ENCODE data around the gene ZBTB32.

The ZBTB32 gene

GRCh38 chr19:35743640-35744429 is 39.5 kb downstream of the ZBTB32 start:
- intact Hi-C loops (cut with DNase I): loop anchor here (2.0 to 10.0 kb wide), 2 partner anchors 27 to 191 kb away; partner anchors contain the start of gene LRFN3
- no peak for DNase-seq

- intact Hi-C loops (cut with DNase I): loop anchor here (2.0 to 10.0 kb wide), 2 partner anchors 28 to 190 kb away; partner anchors contain the start of gene LRFN3
- peak; percentile 90 to 99 (median 98) for DNase-seq
These were observed 40.3 kb downstream of the ZBTB32 start for GRCh38 chr19:35744430-35745327.

- intact Hi-C loops (cut with DNase I): loop anchor here (2.0 to 10.0 kb wide), 2 partner anchors 29 to 189 kb away; partner anchors contain the start of gene LRFN3
- DNase-seq: peak; percentile 95 to 99 (median 98)
These were observed 41.1 kb downstream of the ZBTB32 start, which contains the start of the genes PSENEN and U2AF1L4 for GRCh38 chr19:35745328-35746086. Gene PSENEN, plus strand, starts transcription at chr19:35745651. Its CDS starts 280 bp downstream, at chr19:35745931. Gene U2AF1L4, minus strand, starts transcription at chr19:35745418. Its CDS starts 27 bp downstream, at chr19:35745391.

GRCh38 chr19:35746087-35746462 is 41.7 kb downstream of the ZBTB32 start:
- DNase-seq: no peak
- intact Hi-C loops (cut with DNase I): loop anchor here (10.0 kb wide), 1 partner anchor 189 kb away; the partner anchor contains the start of gene LRFN3

- intact Hi-C loops (cut with DNase I): loop anchor here (10.0 kb wide), 1 partner anchor 188 kb away; the partner anchor contains the start of gene LRFN3
These were observed 42.2 kb downstream of the ZBTB32 start for GRCh38 chr19:35746531-35746930.

GRCh38 chr19:35748106-35749020 is 44.0 kb downstream of the ZBTB32 start, which contains the start of gene LIN37:
Gene LIN37, plus strand, starts transcription at chr19:35748576. Its CDS starts 149 bp downstream, at chr19:35748725.
- intact Hi-C loops (cut with DNase I): loop anchor here (10.0 kb wide), 1 partner anchor 186 kb away; the partner anchor contains the start of gene LRFN3
- DNase-seq: peak; percentile 97 to 100 (median 100)

More at GRCh38 chr19:35746531-35746930, 42.2 kb downstream of the ZBTB32 start:
- no peak for DNase-seq

GRCh38 chr19:35750167-35750566 is 45.8 kb downstream of the ZBTB32 start:
- intact Hi-C loops (cut with DNase I): no loop called here

GRCh38 chr19:35751839-35752745 is 47.7 kb downstream of the ZBTB32 start:
- intact Hi-C loops (cut with DNase I): no loop called here
- DNase-seq: no peak

More at GRCh38 chr19:35750167-35750566, 45.8 kb downstream of the ZBTB32 start:
- DNase-seq: no peak

- intact Hi-C loops (cut with DNase I): no loop called here
- DNase-seq: no peak
These were observed 48.5 kb downstream of the ZBTB32 start for GRCh38 chr19:35752746-35753350.

GRCh38 chr19:35753634-35754369 is 49.4 kb downstream of the ZBTB32 start:
- DNase-seq: no peak
- intact Hi-C loops (cut with DNase I): no loop called here

- intact Hi-C loops (cut with DNase I): no loop called here
- no peak for DNase-seq
These were observed 50.2 kb downstream of the ZBTB32 start for GRCh38 chr19:35754370-35755130.

- no peak for DNase-seq
- intact Hi-C loops (cut with DNase I): no loop called here
These were observed 50.8 kb downstream of the ZBTB32 start for GRCh38 chr19:35755131-35755549.

- intact Hi-C loops (cut with DNase I): no loop called here
- DNase-seq: peak in 2 of 42 donors; percentile 16 to 19
These were observed 51.4 kb downstream of the ZBTB32 start for GRCh38 chr19:35755550-35756376.
